ENCODE data around the gene WDR74. TPM values are rescaled to one million over a fixed set of nuclear protein-coding genes. Genes with fewer than 3 reads are reported as not detected.

The WDR74 gene
- total RNA-seq, 4 donors from 2014 or later, result 18.3 to 53.1 (median 48.1) TPM

GRCh38 chr11:62788991-62789390 lies 50.4 kb downstream of the WDR74 start:
- DNase-seq (ENCODE audit: extremely low spot score), result no peak
- no peak overlapping the region for H3K4me3 ChIP-seq
- intact Hi-C loops (cut with DNase I), result no loop called here
- H3K4me1 ChIP-seq, result peaks cover 49 to 63% (median 59%) of the 10 kb centered on the region in 4 donors
- peak overlapping the region in 1 of 4 donors; percentile 94 for H3K27ac ChIP-seq (replicated peaks in 1 of 4)
- TF ChIP-seq POLR2AphosphoS5 (IDR thresholded peaks at IDR 0.05) (no peak), EP300 (IDR thresholded peaks at IDR 0.05) (no peak), POLR2A (IDR thresholded peaks at IDR 0.05; ENCODE audit: low read depth) (no peak), CTCF (IDR thresholded peaks at IDR 0.05) (no peak)
- whole genome bisulfite sequencing, result 79% methylated on average over 5 of the region's 5 CpGs
- H3K27me3 ChIP-seq, result no peaks in the 10 kb centered on the region
- no peaks in the 10 kb centered on the region for H3K9me3 ChIP-seq
- H3K36me3 ChIP-seq, result peaks cover 11 to 44% (median 33%) of the 10 kb centered on the region in 4 donors

- Histone ChIP-seq H3K36me3 (peaks cover 0 to 39% (median 32%) of the 10 kb centered on the region in 4 donors), H3K4me1 (peaks cover 43 to 56% (median 52%) of the 10 kb centered on the region in 4 donors), H3K4me3 (peak within 1 kb of the TSS; percentile 71 to 100 (median 88)), H3K27ac (replicated peaks in 1 of 4) (peak within 1 kb of the TSS; percentile 94 to 98 (median 98)), H3K9me3 (no peaks in the 10 kb centered on the region), H3K27me3 (no peaks in the 10 kb centered on the region)
- 0% methylated on average over 25 of the region's 88 CpGs for WGBS
- intact Hi-C loops (cut with DNase I), result no loop called here
- DNase-seq (ENCODE audit: extremely low spot score), result peak; percentile 100
- TF ChIP-seq CTCF (IDR thresholded peaks at IDR 0.05) (peak in 2 of 3 experiments; percentile 50 to 52), EP300 (IDR thresholded peaks at IDR 0.05) (no peak), POLR2A (IDR thresholded peaks at IDR 0.05; ENCODE audit: low read depth) (peak; percentile 91), POLR2AphosphoS5 (IDR thresholded peaks at IDR 0.05) (peak; percentile 99)
These were observed 52.2 kb downstream of the WDR74 start, which contains the start of gene TMEM179B for GRCh38 chr11:62787005-62787759. TSS of gene TMEM179B (plus strand) at chr11:62787402. CDS start at chr11:62787432, 30 bp downstream.

GRCh38 chr11:62786318-62787004 lies 52.9 kb downstream of the WDR74 start:
- intact Hi-C loops (cut with DNase I), result loop anchor here (1.0 kb wide), 1 partner anchor 76 kb away; no protein-coding TSS in a partner anchor
- Histone ChIP-seq H3K36me3 (peaks cover 0 to 46% (median 37%) of the 10 kb centered on the region in 4 donors), H3K27ac (replicated peaks in 1 of 4) (peak overlapping the region; percentile 94 to 98 (median 98)), H3K4me1 (peaks cover 41 to 52% (median 48%) of the 10 kb centered on the region in 4 donors), H3K4me3 (peak overlapping the region; percentile 71 to 100 (median 88)), H3K9me3 (no peaks in the 10 kb centered on the region), H3K27me3 (no peaks in the 10 kb centered on the region)
- 3% methylated on average over 16 of the region's 51 CpGs for WGBS
- TF ChIP-seq CTCF (IDR thresholded peaks at IDR 0.05) (peak; percentile 91 to 93 (median 92)), POLR2AphosphoS5 (IDR thresholded peaks at IDR 0.05) (peak in 1 of 2 donors; percentile 80), POLR2A (IDR thresholded peaks at IDR 0.05; ENCODE audit: low read depth) (no peak), EP300 (IDR thresholded peaks at IDR 0.05) (no peak)
- peak; percentile 98 for DNase-seq (ENCODE audit: extremely low spot score)

Small RNAs within 50 kb of the gene (small RNA-seq; reads per million reads assigned to genes)
- gene MIR6514 (1.00 to 1.7 (median 1.3) reads per million in 3 donors), gene RF00099 (0 reads per million in 3 donors), gene RNU6-118P (0 reads per million in 3 donors), gene SNORD22 (0 reads per million in 3 donors), gene SNORD26 (0 reads per million in 3 donors), gene SNORD27 (0 reads per million in 3 donors), gene SNORD28 (0 reads per million in 3 donors), gene SNORD30 (117 to 856 (median 830) reads per million in 3 donors)

Other genes starting within 250 kb of the WDR74 start
- gene TUT1, start 248.1 kb downstream of the WDR74 start, total RNA-seq, result 1 to 10 TPM; 4.2 to 8.0 (median 6.0) TPM
- 10 to 100 TPM; 60.2 to 91.4 (median 88.3) TPM for gene MTA2, start 237.7 kb downstream of the WDR74 start, total RNA-seq
- gene EML3, start 226.8 kb downstream of the WDR74 start, total RNA-seq, result 10 to 100 TPM; 27.0 to 33.6 (median 29.0) TPM
- 10 to 100 TPM in 2 of 4 donors, 1 to 10 TPM in 2; 3.7 to 11.9 (median 10.1) TPM for gene ROM1, start 226.3 kb downstream of the WDR74 start, total RNA-seq
- gene B3GAT3, start 217.6 kb downstream of the WDR74 start, total RNA-seq, result 10 to 100 TPM; 20.3 to 33.3 (median 22.1) TPM
- gene GANAB, start 193.0 kb downstream of the WDR74 start, total RNA-seq, result 100 to 1,000 TPM in 2 of 4 donors, 10 to 100 TPM in 2; 77.7 to 129 (median 111) TPM
- 10 to 100 TPM in 3 of 4 donors, 1 to 10 TPM in 1; 9.6 to 22.7 (median 21.7) TPM for gene INTS5, start 186.3 kb downstream of the WDR74 start, total RNA-seq
- gene C11orf98, start 174.4 kb downstream of the WDR74 start, total RNA-seq, result 10 to 100 TPM; 23.7 to 38.0 (median 33.0) TPM
- gene CSKMT, start 174.3 kb downstream of the WDR74 start, total RNA-seq, result 1 to 10 TPM; 2.9 to 4.9 (median 3.1) TPM
- 1 to 10 TPM; 6.3 to 7.5 (median 7.1) TPM for gene UQCC3, start 167.9 kb downstream of the WDR74 start, total RNA-seq
- gene LBHD1, start 167.3 kb downstream of the WDR74 start, total RNA-seq, result 1 to 10 TPM; 1.6 to 2.5 (median 1.7) TPM
- gene UBXN1, start 160.5 kb downstream of the WDR74 start, total RNA-seq, result 100 to 1,000 TPM; 192 to 277 (median 234) TPM
- gene LRRN4CL, start 150.1 kb downstream of the WDR74 start, total RNA-seq, result 10 to 100 TPM; 29.9 to 48.2 (median 39.2) TPM
- 10 to 100 TPM; 25.3 to 58.1 (median 39.2) TPM for gene BSCL2, start 132.2 kb downstream of the WDR74 start, total RNA-seq
- 1 to 10 TPM in 2 of 4 donors, under 1 TPM in 2; 0.65 to 1.5 (median 1.0) TPM for gene GNG3, start 131.9 kb downstream of the WDR74 start, total RNA-seq
- 10 to 100 TPM; 19.5 to 45.0 (median 36.7) TPM for gene HNRNPUL2, start 112.1 kb downstream of the WDR74 start, total RNA-seq
- gene TTC9C, start 111.1 kb downstream of the WDR74 start, total RNA-seq, result 10 to 100 TPM; 12.9 to 22.9 (median 18.2) TPM
- 10 to 100 TPM in 1 of 4 donors, 1 to 10 TPM in 3; 6.2 to 12.3 (median 9.1) TPM for gene ZBTB3, start 85.4 kb downstream of the WDR74 start, total RNA-seq
- gene POLR2G, start 78.0 kb downstream of the WDR74 start, total RNA-seq, result 10 to 100 TPM; 41.1 to 48.2 (median 44.4) TPM
- 10 to 100 TPM; 12.0 to 27.2 (median 14.6) TPM for gene TAF6L, start 68.2 kb downstream of the WDR74 start, total RNA-seq
- gene TMEM179B, start 52.2 kb downstream of the WDR74 start, total RNA-seq, result 10 to 100 TPM; 33.2 to 50.8 (median 44.8) TPM
- gene TMEM223, start 47.6 kb downstream of the WDR74 start, total RNA-seq, result 10 to 100 TPM; 13.7 to 17.9 (median 15.8) TPM
- 10 to 100 TPM; 38.6 to 86.4 (median 48.4) TPM for gene NXF1, start 34.1 kb downstream of the WDR74 start, total RNA-seq
- gene STX5, start 7.5 kb downstream of the WDR74 start, total RNA-seq, result 10 to 100 TPM; 22.8 to 31.6 (median 31.6) TPM
- gene TEX54, start 6.7 kb downstream of the WDR74 start, total RNA-seq, result not detected
- 100 to 1,000 TPM in 1 of 4 donors, 10 to 100 TPM in 3; 53.2 to 123 (median 86.4) TPM for gene SLC3A2, start 41.3 kb upstream of the WDR74 start, total RNA-seq
- under 1 TPM in 2 of 4 donors, not detected in 2; 0.33 to 0.40 TPM for gene CHRM1, start 81.8 kb upstream of the WDR74 start, total RNA-seq
- gene SLC22A6, start 145.4 kb upstream of the WDR74 start, total RNA-seq, result not detected
- gene SLC22A8, start 176.3 kb upstream of the WDR74 start, total RNA-seq, result not detected